SJSA1 (cell line): Measurements from ENCODE around the gene ZDHHC14. TPM values are rescaled to one million over a fixed set of nuclear protein-coding genes. Genes with fewer than 3 reads are reported as not detected.

ENCODE experiments used
- DNase-seq, 2 experiments: peaks; one replicate each; pipeline ENCODE4 v3.0.0-alpha.2; 2015 to 2020; ENCODE audit warnings: low spot score in 2 of 2, low read depth in 1 of 2
- H3K27ac ChIP-seq: fragments of 250-450 bp; sonication (Bioruptor Pico); 2 replicates; pipeline ENCODE4 v1.5.1; 2020; ENCODE audit warnings: mild to moderate bottlenecking, moderate library complexity
- H3K27me3 ChIP-seq: fragments of 250-450 bp; sonication (Bioruptor Pico); replicated peaks from 2 replicates; pipeline ENCODE4 v1.5.1; 2020; ENCODE audit warnings: mild to moderate bottlenecking, moderate library complexity
- H3K36me3 ChIP-seq: fragments of 250-450 bp; sonication (Bioruptor Pico); 2 replicates; pipeline ENCODE4 v1.5.1; 2020; ENCODE audit warnings: mild to moderate bottlenecking
- H3K4me1 ChIP-seq: fragments of 250-450 bp; sonication (Bioruptor Pico); replicated peaks from 2 replicates; pipeline ENCODE4 v1.6.1; 2021; ENCODE audit warnings: mild to moderate bottlenecking
- H3K4me3 ChIP-seq: fragments of 250-450 bp; sonication (Bioruptor Pico); 2 replicates; pipeline ENCODE4 v1.5.1; 2020; ENCODE audit warnings: mild to moderate bottlenecking
- H3K9me3 ChIP-seq: fragments of 250-450 bp; sonication (Bioruptor Pico); replicated peaks from 2 replicates; pipeline ENCODE4 v1.5.1; 2020; ENCODE audit warnings: mild to moderate bottlenecking
- total RNA-seq: library from RNA; depleted of rRNA; stranded (reverse); fragments of >200 nt; shearing (Covaris generic); gene quantifications from 2 replicates; pipeline ENCODE4 v1.2.3, GENCODE V29; 2014

The ZDHHC14 gene
- total RNA-seq, 1 experiment from 2014 or later, result 8.4 TPM

DNA sequence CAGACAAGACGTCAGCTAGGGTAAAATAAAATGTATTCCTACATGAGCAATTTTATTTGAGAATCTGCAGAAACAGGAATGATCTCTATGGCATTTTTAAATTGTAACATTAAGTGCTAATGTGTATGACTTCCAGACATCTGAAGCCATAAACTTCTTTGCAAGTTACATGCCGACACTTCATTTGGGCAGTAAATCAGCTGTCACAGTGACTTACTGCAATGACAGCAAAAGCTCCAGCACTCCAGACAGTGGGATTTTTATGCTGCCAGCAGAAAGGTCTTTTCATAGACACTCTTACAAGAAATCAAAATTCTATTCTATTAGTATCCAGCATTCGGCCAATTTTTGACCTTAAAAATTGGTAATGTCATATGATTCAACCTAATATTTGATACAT is 285.7 kb downstream of the ZDHHC14 start:
- H3K9me3 ChIP-seq, result no peaks in the 10 kb centered on the region
- H3K4me3 ChIP-seq, result no peak overlapping the region
- no peak for DNase-seq
- H3K27ac ChIP-seq, result no peak overlapping the region
- H3K4me1 ChIP-seq, result peaks cover 14% of the 10 kb centered on the region
- no peaks in the 10 kb centered on the region for H3K27me3 ChIP-seq
- H3K36me3 ChIP-seq, result no peaks in the 10 kb centered on the region

DNA sequence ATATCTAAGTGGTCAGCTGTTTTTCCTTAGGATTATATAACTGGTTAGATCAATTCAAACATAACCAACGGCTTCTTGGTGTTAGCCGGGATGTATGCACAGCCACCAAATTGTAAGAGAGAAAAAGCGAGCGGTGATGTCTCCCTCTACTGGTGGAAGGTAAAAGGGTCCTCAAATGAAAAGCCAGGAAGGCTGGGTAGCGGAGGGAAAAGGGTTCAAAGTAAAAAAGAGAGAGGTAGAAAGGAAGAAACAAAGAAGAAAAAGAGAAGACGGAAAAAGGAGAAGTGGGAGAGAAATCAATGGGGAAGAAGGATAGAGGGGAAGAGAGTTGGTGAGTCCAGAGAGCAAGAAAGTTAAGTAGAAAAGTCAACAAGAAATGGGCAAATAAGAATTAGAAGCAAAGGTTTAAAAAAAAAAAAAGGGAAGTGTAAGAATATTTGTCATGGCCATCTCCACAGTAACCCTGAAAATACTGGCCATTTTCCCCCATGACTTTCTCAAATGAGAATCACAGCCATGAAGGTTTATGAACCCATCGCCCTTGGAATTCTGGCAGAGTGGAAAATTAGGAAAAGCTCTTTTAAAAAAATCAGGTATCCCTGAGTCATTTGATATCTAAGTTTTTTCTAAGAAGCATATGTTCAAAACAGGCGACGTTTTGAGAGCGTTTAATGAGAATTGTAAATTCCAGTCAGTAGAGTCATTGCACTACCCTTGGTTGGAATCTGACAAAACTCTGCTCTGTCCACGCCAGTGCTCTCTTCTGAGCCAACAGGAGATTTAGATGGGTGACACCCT is 286.4 kb downstream of the ZDHHC14 start:
- Histone ChIP-seq H3K4me1 (peaks cover 14% of the 10 kb centered on the region), H3K27ac (no peak overlapping the region), H3K27me3 (no peaks in the 10 kb centered on the region), H3K9me3 (no peaks in the 10 kb centered on the region), H3K4me3 (no peak overlapping the region), H3K36me3 (no peaks in the 10 kb centered on the region)
- DNase-seq, result peak in 1 of 2 experiments; percentile 63

DNA sequence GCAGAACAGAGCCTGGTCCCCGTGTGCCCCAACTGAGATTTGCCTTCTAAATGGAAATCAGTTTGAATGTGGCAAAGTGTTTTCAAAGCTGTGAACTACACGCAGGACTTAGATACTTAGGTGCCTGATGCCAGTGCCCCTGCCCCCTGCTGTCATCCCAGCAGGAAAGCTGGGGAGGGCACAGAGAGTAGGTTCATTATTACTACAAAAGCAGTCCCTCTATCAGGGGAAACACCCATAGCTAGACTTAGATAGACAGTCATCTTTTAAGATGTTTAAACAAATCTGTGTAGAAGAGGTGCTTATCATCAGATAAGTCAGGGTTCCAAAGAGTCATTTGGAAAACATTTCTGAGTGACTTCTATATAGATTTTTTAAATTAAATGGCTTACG is 287.0 kb downstream of the ZDHHC14 start:
- peaks cover 14% of the 10 kb centered on the region for H3K4me1 ChIP-seq
- H3K27ac ChIP-seq, result no peak overlapping the region

GRCh38 chr6:157668713-157669112 is 287.7 kb downstream of the ZDHHC14 start:
- no peak for DNase-seq
- no peaks in the 10 kb centered on the region for H3K27me3 ChIP-seq
- H3K36me3 ChIP-seq, result no peaks in the 10 kb centered on the region
- H3K27ac ChIP-seq, result no peak overlapping the region
- no peak overlapping the region for H3K4me3 ChIP-seq
- no peaks in the 10 kb centered on the region for H3K9me3 ChIP-seq
- H3K4me1 ChIP-seq, result peaks cover 14% of the 10 kb centered on the region

More for the DNA sequence above, 287.0 kb downstream of the ZDHHC14 start:
- H3K27me3 ChIP-seq, result no peaks in the 10 kb centered on the region
- no peak for DNase-seq
- H3K9me3 ChIP-seq, result no peaks in the 10 kb centered on the region
- no peaks in the 10 kb centered on the region for H3K36me3 ChIP-seq
- H3K4me3 ChIP-seq, result no peak overlapping the region

DNA sequence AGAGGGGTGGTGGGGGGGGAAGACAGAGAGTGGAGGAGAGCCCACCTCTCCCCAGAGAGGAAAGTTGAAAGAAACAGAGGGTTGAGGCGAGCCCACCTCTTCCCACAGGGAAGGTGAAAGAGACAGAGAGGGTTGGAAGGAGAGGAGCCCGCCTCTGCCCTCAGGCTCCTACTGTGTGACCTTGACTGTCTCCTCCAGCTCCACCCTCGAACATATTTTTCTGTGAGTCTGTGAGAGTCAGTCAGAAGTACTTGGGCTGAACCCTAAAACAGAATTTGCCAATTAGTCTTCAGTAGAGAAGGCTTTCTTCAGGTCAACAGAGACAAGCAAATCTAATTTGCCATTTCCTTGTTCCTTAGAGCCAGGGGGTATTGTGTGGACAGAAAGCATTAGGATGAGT is 288.3 kb downstream of the ZDHHC14 start:
- Histone ChIP-seq H3K27me3 (no peaks in the 10 kb centered on the region), H3K27ac (no peak overlapping the region), H3K9me3 (no peaks in the 10 kb centered on the region), H3K4me1 (peaks cover 14% of the 10 kb centered on the region), H3K4me3 (no peak overlapping the region), H3K36me3 (no peaks in the 10 kb centered on the region)
- DNase-seq, result no peak

GRCh38 chr6:157669747-157670216 is 288.8 kb downstream of the ZDHHC14 start:
- Histone ChIP-seq H3K27me3 (no peaks in the 10 kb centered on the region), H3K4me1 (peaks cover 14% of the 10 kb centered on the region), H3K36me3 (no peaks in the 10 kb centered on the region), H3K9me3 (no peaks in the 10 kb centered on the region), H3K27ac (no peak overlapping the region), H3K4me3 (no peak overlapping the region)
- DNase-seq, result peak; percentile 50 to 71

GRCh38 chr6:157670466-157671186 is 289.6 kb downstream of the ZDHHC14 start:
- Histone ChIP-seq H3K9me3 (no peaks in the 10 kb centered on the region), H3K4me1 (peaks cover 14% of the 10 kb centered on the region), H3K27ac (no peak overlapping the region), H3K27me3 (no peaks in the 10 kb centered on the region), H3K4me3 (no peak overlapping the region), H3K36me3 (no peaks in the 10 kb centered on the region)
- DNase-seq, result no peak

GRCh38 chr6:157672726-157673412 is 291.9 kb downstream of the ZDHHC14 start:
- Histone ChIP-seq H3K36me3 (no peaks in the 10 kb centered on the region), H3K4me3 (no peak overlapping the region), H3K4me1 (peaks cover 9% of the 10 kb centered on the region), H3K27ac (no peak overlapping the region), H3K9me3 (no peaks in the 10 kb centered on the region), H3K27me3 (no peaks in the 10 kb centered on the region; the same call in 1 of the 2 replicates)
- no peak for DNase-seq

- Histone ChIP-seq H3K36me3 (no peaks in the 10 kb centered on the region), H3K4me1 (peaks cover 8% of the 10 kb centered on the region), H3K27ac (no peak overlapping the region), H3K4me3 (no peak overlapping the region), H3K27me3 (no peaks in the 10 kb centered on the region; the same call in 1 of the 2 replicates), H3K9me3 (no peaks in the 10 kb centered on the region)
- no peak for DNase-seq
Observed at GRCh38 chr6:157673596-157673995, 292.6 kb downstream of the ZDHHC14 start.

DNA sequence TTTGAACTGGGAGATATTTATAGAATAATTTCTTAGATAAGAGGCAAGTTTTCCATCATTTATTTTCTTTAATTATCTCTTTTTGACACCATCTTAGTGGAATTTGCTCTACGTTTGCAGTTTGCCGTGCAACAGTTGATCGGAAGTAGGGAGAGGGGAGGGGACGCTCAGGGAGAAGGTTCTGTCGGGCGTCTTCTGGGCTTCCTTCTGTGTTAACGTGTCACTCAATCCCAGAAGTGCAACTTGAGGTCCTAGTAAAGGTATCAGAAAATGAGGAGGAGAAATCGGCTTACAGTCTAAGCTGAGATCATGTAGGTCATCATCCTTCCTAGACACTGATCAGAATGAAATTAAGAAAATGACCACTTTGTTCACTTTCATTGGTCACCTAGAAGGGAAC is 293.1 kb downstream of the ZDHHC14 start:
- H3K9me3 ChIP-seq, result no peaks in the 10 kb centered on the region
- peaks cover 8% of the 10 kb centered on the region for H3K4me1 ChIP-seq
- no peak overlapping the region for H3K27ac ChIP-seq
- DNase-seq, result no peak
- H3K4me3 ChIP-seq, result no peak overlapping the region
- H3K36me3 ChIP-seq, result no peaks in the 10 kb centered on the region
- H3K27me3 ChIP-seq, result no peaks in the 10 kb centered on the region; the same call in 1 of the 2 replicates

- Histone ChIP-seq H3K36me3 (no peaks in the 10 kb centered on the region), H3K27me3 (no peaks in the 10 kb centered on the region; the same call in 1 of the 2 replicates), H3K9me3 (no peaks in the 10 kb centered on the region), H3K27ac (no peak overlapping the region), H3K4me3 (no peak overlapping the region), H3K4me1 (no peaks in the 10 kb centered on the region)
- no peak for DNase-seq
Observed at GRCh38 chr6:157675831-157676230, 294.8 kb downstream of the ZDHHC14 start.

DNA sequence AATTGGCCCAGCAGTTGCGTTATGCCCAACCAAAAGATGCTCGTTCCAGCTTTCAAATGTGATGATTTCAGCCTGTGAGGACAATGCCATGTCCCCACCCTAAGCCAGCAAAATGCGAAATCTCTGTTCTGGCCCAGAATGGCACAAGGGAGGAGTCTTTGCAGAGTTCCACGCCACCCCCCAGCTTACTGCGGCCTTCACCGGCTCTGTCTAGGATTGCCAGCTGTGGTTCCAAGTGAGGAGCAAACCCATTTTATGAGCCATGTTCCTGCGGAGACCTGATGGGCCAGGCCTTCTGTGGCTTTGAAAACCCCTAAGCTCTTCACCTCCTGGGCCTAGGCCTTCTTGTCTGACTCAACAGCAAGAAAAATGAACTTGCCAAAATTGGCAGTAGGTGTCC is 295.3 kb downstream of the ZDHHC14 start:
- no peak overlapping the region for H3K27ac ChIP-seq
- H3K27me3 ChIP-seq, result no peaks in the 10 kb centered on the region; the same call in 1 of the 2 replicates
- no peaks in the 10 kb centered on the region for H3K9me3 ChIP-seq
- H3K4me1 ChIP-seq, result no peaks in the 10 kb centered on the region
- H3K36me3 ChIP-seq, result no peaks in the 10 kb centered on the region
- no peak overlapping the region for H3K4me3 ChIP-seq
- no peak for DNase-seq

- no peaks in the 10 kb centered on the region for H3K4me1 ChIP-seq
Observed at GRCh38 chr6:157677235-157677634, 296.2 kb downstream of the ZDHHC14 start.

More at GRCh38 chr6:157677235-157677634, 296.2 kb downstream of the ZDHHC14 start:
- Histone ChIP-seq H3K27ac (no peak overlapping the region), H3K36me3 (no peaks in the 10 kb centered on the region), H3K9me3 (no peaks in the 10 kb centered on the region), H3K27me3 (no peaks in the 10 kb centered on the region; the same call in 1 of the 2 replicates), H3K4me3 (no peak overlapping the region)
- no peak for DNase-seq
